HepG2 (cell line): ENCODE measurements around the gene GLO1. TPM values are rescaled to one million over a fixed set of nuclear protein-coding genes. Genes with fewer than 3 reads are reported as not detected.
A peak's percentile ranks its signal among the peaks of the same experiment; 100 is the strongest.

ENCODE experiments used
- NR2F1 ChIP-seq, 2 experiments: fragments of 450-650 bp in 1 of 2; formaldehyde crosslinking in 1 of 2; IDR thresholded peaks; 2 replicates each; pipeline versions ENCODE4 v1.5.0 to v1.6.1; 2016 to 2020; ENCODE audit warnings: mild to moderate bottlenecking in 1 of 2, missing compliant biosample characterization in 1 of 2, missing genetic modification reagents in 1 of 2, moderate library complexity in 1 of 2
- RAD21 ChIP-seq: fragments of 450-650 bp; formaldehyde crosslinking; IDR thresholded peaks from 2 replicates; pipeline ENCODE4 v1.5.0; 2020; ENCODE audit warnings: mild to moderate bottlenecking
- polyA plus RNA-seq, 8 experiments: library from polyadenylated mRNA; depleted of rRNA in 3 of 8; stranded (reverse) in 7 of 8; unstranded in 1 of 8; fragments of >200 nt; fragmentation: Illumina TruSeq in 4 of 8; extraction: Trizol in 4 of 8; gene quantifications; 2 replicates each; pipeline versions ENCODE4 v1.2.1 to v1.2.3, GENCODE V29; 2011 to 2016; ENCODE audit warnings: low read depth in 4 of 8, missing spikeins in 1 of 8, mixed read lengths in 1 of 8; ENCODE audit not compliant: insufficient read depth in 1 of 8
- total RNA-seq, 5 experiments: library from RNA; depleted of rRNA; stranded (reverse); fragments of >200 nt; fragmentation: Illumina TruSeq; extraction: Trizol; gene quantifications; 2 replicates each; pipeline ENCODE4 v1.2.3, GENCODE V29; 2016; ENCODE audit warnings: low read depth in 1 of 5
- TF ChIP-seq, protein P1 (sequence below): sonication (generic); formaldehyde crosslinking; IDR thresholded peaks from 2 replicates; pipeline ENCODE4 v1.8.0; 2022; ENCODE audit warnings: mild to moderate bottlenecking, missing genetic modification reagents, moderate library complexity
- TF ChIP-seq, protein P2 (sequence below), 2 experiments: fragments of 450-650 bp in 1 of 2; sonication (generic) in 1 of 2; formaldehyde crosslinking in 1 of 2; IDR thresholded peaks; 2 replicates each; pipeline versions ENCODE4 v1.6.1 to v1.8.0; 2016 to 2022; ENCODE audit warnings: antibody characterized with exemption in 1 of 2, mild to moderate bottlenecking in 1 of 2, missing genetic modification reagents in 1 of 2
- TF ChIP-seq, protein P3 (sequence below), 2 experiments: IDR thresholded peaks; 2 replicates each; pipeline ENCODE4 v1.6.1; 2011 to 2012; ENCODE audit warnings: low read length in 2 of 2, borderline replicate concordance in 1 of 2, low read depth in 1 of 2, mild to moderate bottlenecking in 1 of 2, moderate library complexity in 1 of 2
- TF ChIP-seq, protein P4 (sequence below): sonication (generic); formaldehyde crosslinking; IDR thresholded peaks from 2 replicates; pipeline ENCODE4 v1.4.0; 2020; ENCODE audit warnings: missing genetic modification reagents, borderline replicate concordance
- TF ChIP-seq, protein P5 (sequence below): sonication (generic); formaldehyde crosslinking; IDR thresholded peaks from 2 replicates; pipeline ENCODE4 v1.5.0; 2020; ENCODE audit warnings: mild to moderate bottlenecking, missing genetic modification reagents, moderate library complexity

The GLO1 gene
- total and polyA plus RNA-seq, 2 of the 13 experiments (the other 11 are each of a cell fraction or from before 2014, with no cell fraction given) = 77.1 to 177 TPM

DNA sequence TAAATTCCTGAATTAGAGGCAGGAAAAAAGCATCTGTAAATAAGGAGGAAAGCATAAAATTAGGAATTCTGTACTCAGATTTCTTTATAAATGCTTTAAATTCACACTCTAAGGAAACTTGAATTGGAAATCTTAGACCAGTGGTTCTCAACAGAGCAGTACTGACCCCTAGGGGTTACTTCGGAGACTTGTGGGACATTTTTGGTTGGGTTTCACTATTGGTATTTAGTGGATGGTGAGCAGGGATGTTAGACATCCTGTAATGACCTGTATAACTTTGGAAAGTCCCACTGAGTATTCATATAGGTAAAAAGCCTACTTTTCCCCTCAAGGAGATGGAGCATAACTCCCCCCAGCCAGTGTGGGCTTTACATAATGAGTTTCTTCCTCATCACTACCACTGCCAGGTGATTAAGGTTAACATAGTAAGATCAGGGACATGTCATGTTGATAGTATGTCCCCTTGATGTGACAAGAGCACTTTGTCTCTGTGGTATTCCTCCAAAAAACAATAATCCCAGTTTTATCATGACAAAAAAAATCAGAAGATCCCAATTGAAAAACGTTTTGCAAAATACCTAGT is 31.0 kb downstream of the GLO1 start (continued):
- TF ChIP-seq, protein P1, sequence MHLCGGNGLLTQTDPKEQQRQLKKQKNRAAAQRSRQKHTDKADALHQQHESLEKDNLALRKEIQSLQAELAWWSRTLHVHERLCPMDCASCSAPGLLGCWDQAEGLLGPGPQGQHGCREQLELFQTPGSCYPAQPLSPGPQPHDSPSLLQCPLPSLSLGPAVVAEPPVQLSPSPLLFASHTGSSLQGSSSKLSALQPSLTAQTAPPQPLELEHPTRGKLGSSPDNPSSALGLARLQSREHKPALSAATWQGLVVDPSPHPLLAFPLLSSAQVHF (CRISPR knock-in tag) = no peak
- TF ChIP-seq, protein P2, sequence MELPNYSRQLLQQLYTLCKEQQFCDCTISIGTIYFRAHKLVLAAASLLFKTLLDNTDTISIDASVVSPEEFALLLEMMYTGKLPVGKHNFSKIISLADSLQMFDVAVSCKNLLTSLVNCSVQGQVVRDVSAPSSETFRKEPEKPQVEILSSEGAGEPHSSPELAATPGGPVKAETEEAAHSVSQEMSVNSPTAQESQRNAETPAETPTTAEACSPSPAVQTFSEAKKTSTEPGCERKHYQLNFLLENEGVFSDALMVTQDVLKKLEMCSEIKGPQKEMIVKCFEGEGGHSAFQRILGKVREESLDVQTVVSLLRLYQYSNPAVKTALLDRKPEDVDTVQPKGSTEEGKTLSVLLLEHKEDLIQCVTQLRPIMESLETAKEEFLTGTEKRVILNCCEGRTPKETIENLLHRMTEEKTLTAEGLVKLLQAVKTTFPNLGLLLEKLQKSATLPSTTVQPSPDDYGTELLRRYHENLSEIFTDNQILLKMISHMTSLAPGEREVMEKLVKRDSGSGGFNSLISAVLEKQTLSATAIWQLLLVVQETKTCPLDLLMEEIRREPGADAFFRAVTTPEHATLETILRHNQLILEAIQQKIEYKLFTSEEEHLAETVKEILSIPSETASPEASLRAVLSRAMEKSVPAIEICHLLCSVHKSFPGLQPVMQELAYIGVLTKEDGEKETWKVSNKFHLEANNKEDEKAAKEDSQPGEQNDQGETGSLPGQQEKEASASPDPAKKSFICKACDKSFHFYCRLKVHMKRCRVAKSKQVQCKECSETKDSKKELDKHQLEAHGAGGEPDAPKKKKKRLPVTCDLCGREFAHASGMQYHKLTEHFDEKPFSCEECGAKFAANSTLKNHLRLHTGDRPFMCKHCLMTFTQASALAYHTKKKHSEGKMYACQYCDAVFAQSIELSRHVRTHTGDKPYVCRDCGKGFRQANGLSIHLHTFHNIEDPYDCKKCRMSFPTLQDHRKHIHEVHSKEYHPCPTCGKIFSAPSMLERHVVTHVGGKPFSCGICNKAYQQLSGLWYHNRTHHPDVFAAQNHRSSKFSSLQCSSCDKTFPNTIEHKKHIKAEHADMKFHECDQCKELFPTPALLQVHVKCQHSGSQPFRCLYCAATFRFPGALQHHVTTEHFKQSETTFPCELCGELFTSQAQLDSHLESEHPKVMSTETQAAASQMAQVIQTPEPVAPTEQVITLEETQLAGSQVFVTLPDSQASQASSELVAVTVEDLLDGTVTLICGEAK (IDR thresholded peaks at IDR 0.05) = no peak
- TF ChIP-seq, protein P2 (CRISPR knock-in tag; IDR thresholded peaks at IDR 0.05) = no peak
- TF ChIP-seq RAD21 (peak; percentile 32; the same call in 1 of the 2 replicates), NR2F1 (CRISPR knock-in tag; IDR thresholded peaks at IDR 0.05) (no peak)
- TF ChIP-seq, protein P3, sequence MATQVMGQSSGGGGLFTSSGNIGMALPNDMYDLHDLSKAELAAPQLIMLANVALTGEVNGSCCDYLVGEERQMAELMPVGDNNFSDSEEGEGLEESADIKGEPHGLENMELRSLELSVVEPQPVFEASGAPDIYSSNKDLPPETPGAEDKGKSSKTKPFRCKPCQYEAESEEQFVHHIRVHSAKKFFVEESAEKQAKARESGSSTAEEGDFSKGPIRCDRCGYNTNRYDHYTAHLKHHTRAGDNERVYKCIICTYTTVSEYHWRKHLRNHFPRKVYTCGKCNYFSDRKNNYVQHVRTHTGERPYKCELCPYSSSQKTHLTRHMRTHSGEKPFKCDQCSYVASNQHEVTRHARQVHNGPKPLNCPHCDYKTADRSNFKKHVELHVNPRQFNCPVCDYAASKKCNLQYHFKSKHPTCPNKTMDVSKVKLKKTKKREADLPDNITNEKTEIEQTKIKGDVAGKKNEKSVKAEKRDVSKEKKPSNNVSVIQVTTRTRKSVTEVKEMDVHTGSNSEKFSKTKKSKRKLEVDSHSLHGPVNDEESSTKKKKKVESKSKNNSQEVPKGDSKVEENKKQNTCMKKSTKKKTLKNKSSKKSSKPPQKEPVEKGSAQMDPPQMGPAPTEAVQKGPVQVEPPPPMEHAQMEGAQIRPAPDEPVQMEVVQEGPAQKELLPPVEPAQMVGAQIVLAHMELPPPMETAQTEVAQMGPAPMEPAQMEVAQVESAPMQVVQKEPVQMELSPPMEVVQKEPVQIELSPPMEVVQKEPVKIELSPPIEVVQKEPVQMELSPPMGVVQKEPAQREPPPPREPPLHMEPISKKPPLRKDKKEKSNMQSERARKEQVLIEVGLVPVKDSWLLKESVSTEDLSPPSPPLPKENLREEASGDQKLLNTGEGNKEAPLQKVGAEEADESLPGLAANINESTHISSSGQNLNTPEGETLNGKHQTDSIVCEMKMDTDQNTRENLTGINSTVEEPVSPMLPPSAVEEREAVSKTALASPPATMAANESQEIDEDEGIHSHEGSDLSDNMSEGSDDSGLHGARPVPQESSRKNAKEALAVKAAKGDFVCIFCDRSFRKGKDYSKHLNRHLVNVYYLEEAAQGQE (IDR thresholded peaks at IDR 0.05; ENCODE audit: borderline replicate concordance in 1 of 2, low read depth in 1 of 2, low read length in 2 of 2) = no peak
- TF ChIP-seq, protein P4, sequence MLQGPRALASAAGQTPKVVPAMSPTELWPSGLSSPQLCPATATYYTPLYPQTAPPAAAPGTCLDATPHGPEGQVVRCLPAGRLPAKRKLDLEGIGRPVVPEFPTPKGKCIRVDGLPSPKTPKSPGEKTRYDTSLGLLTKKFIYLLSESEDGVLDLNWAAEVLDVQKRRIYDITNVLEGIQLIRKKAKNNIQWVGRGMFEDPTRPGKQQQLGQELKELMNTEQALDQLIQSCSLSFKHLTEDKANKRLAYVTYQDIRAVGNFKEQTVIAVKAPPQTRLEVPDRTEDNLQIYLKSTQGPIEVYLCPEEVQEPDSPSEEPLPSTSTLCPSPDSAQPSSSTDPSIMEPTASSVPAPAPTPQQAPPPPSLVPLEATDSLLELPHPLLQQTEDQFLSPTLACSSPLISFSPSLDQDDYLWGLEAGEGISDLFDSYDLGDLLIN = no peak
- TF ChIP-seq, protein P5, sequence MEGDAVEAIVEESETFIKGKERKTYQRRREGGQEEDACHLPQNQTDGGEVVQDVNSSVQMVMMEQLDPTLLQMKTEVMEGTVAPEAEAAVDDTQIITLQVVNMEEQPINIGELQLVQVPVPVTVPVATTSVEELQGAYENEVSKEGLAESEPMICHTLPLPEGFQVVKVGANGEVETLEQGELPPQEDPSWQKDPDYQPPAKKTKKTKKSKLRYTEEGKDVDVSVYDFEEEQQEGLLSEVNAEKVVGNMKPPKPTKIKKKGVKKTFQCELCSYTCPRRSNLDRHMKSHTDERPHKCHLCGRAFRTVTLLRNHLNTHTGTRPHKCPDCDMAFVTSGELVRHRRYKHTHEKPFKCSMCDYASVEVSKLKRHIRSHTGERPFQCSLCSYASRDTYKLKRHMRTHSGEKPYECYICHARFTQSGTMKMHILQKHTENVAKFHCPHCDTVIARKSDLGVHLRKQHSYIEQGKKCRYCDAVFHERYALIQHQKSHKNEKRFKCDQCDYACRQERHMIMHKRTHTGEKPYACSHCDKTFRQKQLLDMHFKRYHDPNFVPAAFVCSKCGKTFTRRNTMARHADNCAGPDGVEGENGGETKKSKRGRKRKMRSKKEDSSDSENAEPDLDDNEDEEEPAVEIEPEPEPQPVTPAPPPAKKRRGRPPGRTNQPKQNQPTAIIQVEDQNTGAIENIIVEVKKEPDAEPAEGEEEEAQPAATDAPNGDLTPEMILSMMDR (CRISPR knock-in tag) = peak; percentile 71
